Small intestine (tissue), 7 donors: Measurements from ENCODE around the gene CNIH2. TPM values are rescaled to one million over a fixed set of nuclear protein-coding genes. Genes with fewer than 3 reads are reported as not detected.
A peak's percentile ranks its signal among the peaks of the same experiment; 100 is the strongest.
"Not testable (repeated sequence)": the region's sequence is repeated elsewhere in the genome, so short reads cannot be mapped to it uniquely, and the experiment has no call there.

Experiments used
- DNase-seq, 2 donors: peaks; one replicate each; pipeline versions ENCODE4 v3.0.0 to v3.0.0-alpha.2; 2013
- FAIRE-seq: peaks from 2 replicates; lab custom pipeline; 2012; peaks lifted over from hg19 to GRCh38; lab: Jason Lieb, UNC
- H3K27ac ChIP-seq, 3 donors: one replicate each; pipeline ENCODE4 v1.5.1; 2013; ENCODE audit warnings: low read length in 2 of 3, mild to moderate bottlenecking in 2 of 3, control low read depth in 1 of 3, inconsistent platforms in 1 of 3, low read depth in 1 of 3, moderate library complexity in 1 of 3
- H3K27me3 ChIP-seq, 3 donors: one replicate each; pipeline ENCODE4 v1.6.1; 2013; ENCODE audit warnings: low read length in 3 of 3, inconsistent platforms in 1 of 3; ENCODE audit not compliant: control insufficient read depth in 3 of 3, insufficient read depth in 3 of 3
- H3K36me3 ChIP-seq, 3 donors: one replicate each; pipeline ENCODE4 v1.6.1; 2013; ENCODE audit warnings: low read length in 3 of 3, inconsistent platforms in 1 of 3, low read depth in 1 of 3, mild to moderate bottlenecking in 1 of 3, moderate library complexity in 1 of 3; ENCODE audit not compliant: control insufficient read depth in 3 of 3, insufficient read depth in 2 of 3
- H3K4me1 ChIP-seq, 3 donors: one replicate each; pipeline ENCODE4 v1.6.1; 2013; ENCODE audit warnings: low read length in 2 of 3, inconsistent platforms in 1 of 3, low read depth in 1 of 3, mild to moderate bottlenecking in 1 of 3, moderate library complexity in 1 of 3; ENCODE audit not compliant: control insufficient read depth in 3 of 3, insufficient read depth in 2 of 3
- H3K4me3 ChIP-seq, 3 donors: one replicate each; pipeline ENCODE4 v1.5.1; 2013; ENCODE audit warnings: low read length in 3 of 3, control low read depth in 1 of 3, inconsistent platforms in 1 of 3, low read depth in 1 of 3, mild to moderate bottlenecking in 1 of 3, moderate library complexity in 1 of 3
- H3K9me3 ChIP-seq, 2 donors: one replicate each; pipeline ENCODE4 v1.6.1; 2013; ENCODE audit warnings: low read depth in 1 of 2, low read length in 1 of 2; ENCODE audit not compliant: control insufficient read depth in 2 of 2, insufficient read depth in 1 of 2
- WGBS, 3 donors: extraction: QIAGEN DNeasy Blood & Tissue Kit; methylation state at CpG; one replicate each; pipeline ENCODE4 v1.1.7; 2013; 5-methylcytosine and 5-hydroxymethylcytosine counted together
- polyA plus RNA-seq, 4 donors: library from polyadenylated mRNA; stranded (reverse) in 3 of 4; unstranded in 1 of 4; fragments of 200-250 nt in 3 of 4; fragments of 120-200 nt in 1 of 4; gene quantifications; one replicate each; pipeline versions ENCODE4 v1.2.1 to v1.2.3, GENCODE V29; 2013
- donor health status: healthy with polysubstance abuse.
- donor health status: control.
- donor health status: control.
- donor health status: Bipolar disorder and iron deficiency.
- donor health status: healthy.

Gene CNIH2
- polyA plus RNA-seq, 4 donors = 0.81 to 3.4 (median 0.99) TPM

GRCh38 chr11:66318600-66318970 lies 40.6 kb downstream of the CNIH2 start:
- H3K4me1 ChIP-seq = peaks cover 0 to 27% (median 3%) of the 10 kb centered on the region in 3 donors

GRCh38 chr11:66320289-66320688 lies 42.3 kb downstream of the CNIH2 start:
- DNase-seq, H3K36me3 ChIP-seq, FAIRE-seq: not testable (repeated sequence)

More at GRCh38 chr11:66318600-66318970, 40.6 kb downstream of the CNIH2 start:
- Histone ChIP-seq H3K27ac (peak overlapping the region; percentile 34 to 90 (median 67)), H3K27me3 (no peaks in the 10 kb centered on the region), H3K36me3 (peaks cover 0 to 4% (median 0%) of the 10 kb centered on the region in 3 donors), H3K4me3 (no peak overlapping the region), H3K9me3 (peaks cover 0 to 3% of the 10 kb centered on the region in 2 donors)
- FAIRE-seq (no peak), DNase-seq (no peak)
- 75 to 84% (median 83%) methylated on average over 3 of the region's 3 CpGs for WGBS, 3 donors

GRCh38 chr11:66320748-66321147 lies 42.8 kb downstream of the CNIH2 start:
- not testable (repeated sequence) for H3K9me3 ChIP-seq, H3K27ac ChIP-seq, H3K36me3 ChIP-seq, FAIRE-seq, H3K4me3 ChIP-seq, DNase-seq, H3K27me3 ChIP-seq
- 85 to 89% (median 89%) methylated on average over 6 of the region's 6 CpGs for WGBS, 3 donors
- H3K4me1 ChIP-seq = peaks cover 0 to 20% (median 3%) of the 10 kb centered on the region in 3 donors

More at GRCh38 chr11:66320289-66320688, 42.3 kb downstream of the CNIH2 start:
- H3K27ac ChIP-seq, H3K4me3 ChIP-seq, H3K27me3 ChIP-seq, H3K9me3 ChIP-seq: not testable (repeated sequence)
- H3K4me1 ChIP-seq = peaks cover 0 to 20% (median 3%) of the 10 kb centered on the region in 3 donors
- 69 to 96% (median 95%) methylated on average over 1 to 2 of the region's 2 CpGs for WGBS, 3 donors

GRCh38 chr11:66321606-66322005 lies 43.6 kb downstream of the CNIH2 start:
- Histone ChIP-seq H3K9me3 (peaks cover 0 to 3% of the 10 kb centered on the region in 2 donors), H3K27ac (no peak overlapping the region), H3K36me3 (no peaks in the 10 kb centered on the region), H3K4me1 (peaks cover 0 to 23% (median 3%) of the 10 kb centered on the region in 3 donors), H3K27me3 (no peaks in the 10 kb centered on the region), H3K4me3 (no peak overlapping the region)
- FAIRE-seq = no peak
- 89 to 95% (median 90%) methylated on average over 4 of the region's 4 CpGs for WGBS, 3 donors
- DNase-seq = no peak

GRCh38 chr11:66322732-66323427 lies 44.9 kb downstream of the CNIH2 start:
- H3K9me3 ChIP-seq = peaks cover 0 to 3% of the 10 kb centered on the region in 2 donors
- no peaks in the 10 kb centered on the region for H3K27me3 ChIP-seq
- no peak overlapping the region for H3K4me3 ChIP-seq
- WGBS, 3 donors = 77 to 82% (median 82%) methylated on average over 7 to 11 of the region's 11 CpGs
- FAIRE-seq = no peak
- no peak for DNase-seq
- H3K36me3 ChIP-seq = no peaks in the 10 kb centered on the region
- H3K4me1 ChIP-seq = peaks cover 0 to 24% (median 0%) of the 10 kb centered on the region in 3 donors
- no peak overlapping the region for H3K27ac ChIP-seq

- H3K36me3 ChIP-seq = no peaks in the 10 kb centered on the region
- no peak overlapping the region for H3K27ac ChIP-seq
- WGBS, 3 donors = 96 to 100% (median 100%) methylated on average over 1 of the region's 1 CpG
- H3K27me3 ChIP-seq = no peaks in the 10 kb centered on the region
- FAIRE-seq (no peak), DNase-seq (no peak)
- H3K9me3 ChIP-seq = peaks cover 0 to 3% of the 10 kb centered on the region in 2 donors
- no peak overlapping the region for H3K4me3 ChIP-seq
- H3K4me1 ChIP-seq = peaks cover 0 to 20% (median 0%) of the 10 kb centered on the region in 3 donors
Observed at GRCh38 chr11:66323684-66324083, 45.7 kb downstream of the CNIH2 start.

- Histone ChIP-seq H3K4me3 (no peak overlapping the region), H3K27ac (no peak overlapping the region), H3K27me3 (no peaks in the 10 kb centered on the region), H3K9me3 (peaks cover 0 to under 1% of the 10 kb centered on the region in 2 donors), H3K4me1 (peaks cover 0 to 15% (median 0%) of the 10 kb centered on the region in 3 donors), H3K36me3 (no peaks in the 10 kb centered on the region)
- no peak for FAIRE-seq
- no peak for DNase-seq
- 71 to 81% (median 75%) methylated on average over 9 to 10 of the region's 10 CpGs for WGBS, 3 donors
Observed at GRCh38 chr11:66324664-66325063, 46.7 kb downstream of the CNIH2 start.

GRCh38 chr11:66325263-66325671 lies 47.3 kb downstream of the CNIH2 start:
- DNase-seq (no peak), FAIRE-seq (no peak)
- Histone ChIP-seq H3K36me3 (no peaks in the 10 kb centered on the region), H3K27me3 (no peaks in the 10 kb centered on the region), H3K27ac (peak overlapping the region in 1 of 3 donors; percentile 36), H3K4me1 (peaks cover 0 to 15% (median 0%) of the 10 kb centered on the region in 3 donors), H3K4me3 (no peak overlapping the region), H3K9me3 (no peaks in the 10 kb centered on the region)
- 78 to 84% (median 82%) methylated on average over 8 of the region's 8 CpGs for WGBS, 3 donors
